ENCODE results near the gene FCMR.
"Not testable (repeated sequence)": the region's sequence is repeated elsewhere in the genome, so short reads cannot be mapped to it uniquely, and the experiment has no call there.

The FCMR gene

DNA sequence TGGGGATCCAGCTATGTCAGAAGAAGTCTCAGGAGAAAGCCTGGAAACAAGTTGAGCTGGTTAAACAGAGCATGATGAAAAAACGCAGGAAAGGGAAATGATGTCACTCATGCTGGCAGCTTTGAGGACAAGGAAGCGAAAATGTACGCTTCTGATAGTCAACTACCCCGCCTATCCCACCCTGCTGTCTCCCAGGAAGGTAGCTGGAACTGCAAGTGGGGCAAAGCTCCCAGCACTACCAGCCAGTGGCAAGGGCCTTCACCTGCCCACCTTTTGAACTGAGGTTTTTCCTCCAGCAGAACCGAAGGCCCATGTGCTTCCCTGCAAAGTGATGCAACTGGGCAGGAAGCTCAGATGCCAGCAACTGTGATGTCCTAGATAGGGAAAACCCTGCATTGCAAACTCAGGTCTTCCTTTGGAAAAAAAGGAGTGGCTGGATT, 62.6 kb downstream of the FCMR start:
- H3K27ac ChIP-seq (ENCODE audit: poor library complexity, severe bottlenecking) = no peak overlapping the region
- H3K4me1 ChIP-seq (ENCODE audit: insufficient read depth, poor library complexity, severe bottlenecking) = no peaks in the 10 kb centered on the region
- H3K9me3 ChIP-seq (ENCODE audit: severe bottlenecking) = no peaks in the 10 kb centered on the region
- no peaks in the 10 kb centered on the region for H3K27me3 ChIP-seq (ENCODE audit: insufficient read depth, poor library complexity, severe bottlenecking)
- H3K4me3 ChIP-seq (ENCODE audit: severe bottlenecking) = no peak overlapping the region
- DNase-seq (ENCODE audit: low spot score) (no peak), ATAC-seq (ENCODE audit: low read depth) (no peak)
- TF ChIP-seq, protein P1, sequence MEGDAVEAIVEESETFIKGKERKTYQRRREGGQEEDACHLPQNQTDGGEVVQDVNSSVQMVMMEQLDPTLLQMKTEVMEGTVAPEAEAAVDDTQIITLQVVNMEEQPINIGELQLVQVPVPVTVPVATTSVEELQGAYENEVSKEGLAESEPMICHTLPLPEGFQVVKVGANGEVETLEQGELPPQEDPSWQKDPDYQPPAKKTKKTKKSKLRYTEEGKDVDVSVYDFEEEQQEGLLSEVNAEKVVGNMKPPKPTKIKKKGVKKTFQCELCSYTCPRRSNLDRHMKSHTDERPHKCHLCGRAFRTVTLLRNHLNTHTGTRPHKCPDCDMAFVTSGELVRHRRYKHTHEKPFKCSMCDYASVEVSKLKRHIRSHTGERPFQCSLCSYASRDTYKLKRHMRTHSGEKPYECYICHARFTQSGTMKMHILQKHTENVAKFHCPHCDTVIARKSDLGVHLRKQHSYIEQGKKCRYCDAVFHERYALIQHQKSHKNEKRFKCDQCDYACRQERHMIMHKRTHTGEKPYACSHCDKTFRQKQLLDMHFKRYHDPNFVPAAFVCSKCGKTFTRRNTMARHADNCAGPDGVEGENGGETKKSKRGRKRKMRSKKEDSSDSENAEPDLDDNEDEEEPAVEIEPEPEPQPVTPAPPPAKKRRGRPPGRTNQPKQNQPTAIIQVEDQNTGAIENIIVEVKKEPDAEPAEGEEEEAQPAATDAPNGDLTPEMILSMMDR (IDR thresholded peaks at IDR 0.05; ENCODE audit: poor library complexity, severe bottlenecking) = no peak
- no peaks in the 10 kb centered on the region for H3K36me3 ChIP-seq (ENCODE audit: low read depth)

DNA sequence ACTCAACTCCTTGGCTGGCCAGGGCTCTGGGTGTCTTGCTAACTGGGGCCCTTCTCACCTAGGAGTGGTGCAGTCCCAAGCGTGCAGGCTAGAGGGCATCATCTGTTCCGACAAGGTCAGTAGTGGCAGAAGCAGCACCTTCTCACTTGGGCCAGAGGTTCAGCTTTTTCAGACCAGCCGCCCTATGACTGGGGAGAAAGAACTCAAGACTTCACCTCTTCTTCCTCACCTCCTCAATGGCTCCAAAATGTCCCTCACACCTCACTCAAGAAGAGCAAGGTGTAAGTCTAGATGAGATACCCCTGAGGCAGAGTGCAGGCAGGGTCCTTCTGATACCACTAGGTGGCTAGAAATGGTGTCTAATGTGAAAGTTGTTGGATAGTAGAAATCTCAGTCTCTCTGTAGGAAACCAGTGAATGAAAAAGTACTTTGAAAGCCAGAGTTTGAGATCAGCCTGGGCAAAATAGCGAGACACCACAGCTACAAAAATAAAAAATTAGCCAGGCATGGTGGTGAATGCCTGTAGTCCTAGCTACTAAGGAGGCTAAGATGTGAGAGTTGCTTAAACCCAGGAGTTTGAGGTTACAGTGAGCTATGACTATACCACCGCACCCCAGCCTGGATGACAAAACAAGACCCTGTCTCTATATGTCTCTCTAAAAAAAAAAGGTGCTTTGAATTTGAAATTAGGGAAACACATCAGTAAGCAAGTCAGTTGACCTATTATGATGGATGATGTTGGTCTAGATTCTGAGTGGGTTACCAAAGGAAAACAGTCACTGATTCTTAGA, 64.9 kb downstream of the FCMR start:
- H3K9me3 ChIP-seq (ENCODE audit: severe bottlenecking) = peaks cover 3% of the 10 kb centered on the region
- no peak overlapping the region for H3K4me3 ChIP-seq (ENCODE audit: severe bottlenecking)
- no peaks in the 10 kb centered on the region for H3K36me3 ChIP-seq (ENCODE audit: low read depth)
- H3K27me3 ChIP-seq (ENCODE audit: insufficient read depth, poor library complexity, severe bottlenecking) = no peaks in the 10 kb centered on the region
- no peak overlapping the region for H3K27ac ChIP-seq (ENCODE audit: poor library complexity, severe bottlenecking)
- no peak for DNase-seq (ENCODE audit: low spot score)
- TF ChIP-seq, protein P1 (IDR thresholded peaks at IDR 0.05; ENCODE audit: poor library complexity, severe bottlenecking) = no peak
- ATAC-seq (ENCODE audit: low read depth) = no peak
- H3K4me1 ChIP-seq (ENCODE audit: insufficient read depth, poor library complexity, severe bottlenecking) = no peaks in the 10 kb centered on the region

DNA sequence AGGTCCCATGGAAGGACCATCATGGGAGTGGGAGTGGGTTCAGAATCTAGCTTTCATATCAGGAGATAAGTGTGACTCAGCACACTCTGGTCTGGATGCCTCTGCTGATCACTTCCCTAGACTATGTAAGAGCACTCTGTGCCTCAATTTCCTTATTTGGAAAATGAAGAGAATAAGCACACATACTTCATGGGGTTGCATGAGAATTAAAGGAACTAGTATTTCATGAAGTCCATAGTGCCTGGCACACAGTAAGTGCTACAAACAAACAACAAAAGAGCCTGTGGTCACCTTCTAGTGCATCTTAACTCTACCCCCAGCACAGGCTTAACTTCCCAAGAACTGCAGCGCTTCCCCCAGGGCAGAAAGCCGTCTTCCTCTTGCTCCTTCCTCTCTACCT, 65.9 kb downstream of the FCMR start:
- DNase-seq (ENCODE audit: low spot score) (no peak), ATAC-seq (ENCODE audit: low read depth) (no peak)
- peaks cover 4% of the 10 kb centered on the region for H3K9me3 ChIP-seq (ENCODE audit: severe bottlenecking)
- H3K27me3 ChIP-seq (ENCODE audit: insufficient read depth, poor library complexity, severe bottlenecking) = no peaks in the 10 kb centered on the region
- H3K4me1 ChIP-seq (ENCODE audit: insufficient read depth, poor library complexity, severe bottlenecking) = peaks cover 3% of the 10 kb centered on the region
- H3K27ac ChIP-seq (ENCODE audit: poor library complexity, severe bottlenecking) = no peak overlapping the region
- TF ChIP-seq, protein P1 (IDR thresholded peaks at IDR 0.05; ENCODE audit: poor library complexity, severe bottlenecking) = no peak
- no peak overlapping the region for H3K4me3 ChIP-seq (ENCODE audit: severe bottlenecking)
- H3K36me3 ChIP-seq (ENCODE audit: low read depth) = no peaks in the 10 kb centered on the region

DNA sequence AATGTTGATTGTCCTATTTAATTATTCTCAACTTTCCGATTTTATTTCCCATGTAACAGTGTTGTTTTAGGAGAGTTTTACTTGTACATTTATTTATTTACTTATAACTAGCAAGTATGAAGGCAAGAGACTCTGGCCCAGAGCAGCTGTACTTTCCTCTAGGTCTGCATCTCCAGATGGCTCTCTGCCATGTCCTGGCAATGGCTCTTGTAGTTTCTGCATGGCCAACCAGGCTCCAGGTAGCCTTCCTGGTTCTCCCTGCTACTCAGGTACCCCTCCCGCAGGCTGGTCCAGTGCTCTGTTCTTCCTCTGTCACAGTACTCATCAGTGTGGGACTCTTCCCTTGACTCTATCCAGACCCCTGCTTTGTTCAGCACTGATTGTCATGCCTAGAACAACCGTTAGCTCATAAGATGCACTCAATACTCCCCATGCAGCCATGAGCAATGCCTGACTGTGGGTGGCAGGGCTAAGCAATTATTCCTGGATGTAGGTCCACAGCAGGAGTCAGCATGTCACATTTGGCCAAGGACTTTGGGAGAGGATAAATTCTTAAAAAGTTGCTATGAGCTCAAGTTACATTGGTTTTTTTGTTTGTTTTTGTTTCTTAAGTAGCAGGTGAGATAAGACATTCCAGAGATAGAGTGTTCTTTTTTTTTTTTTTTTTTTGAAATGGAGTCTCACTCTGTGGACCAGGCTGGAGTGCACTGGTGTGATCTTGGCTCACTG, 67.2 kb downstream of the FCMR start:
- Histone ChIP-seq H3K4me1 (ENCODE audit: insufficient read depth, poor library complexity, severe bottlenecking) (peaks cover 3% of the 10 kb centered on the region), H3K4me3 (ENCODE audit: severe bottlenecking) (no peak overlapping the region), H3K27ac (ENCODE audit: poor library complexity, severe bottlenecking) (no peak overlapping the region), H3K27me3 (ENCODE audit: insufficient read depth, poor library complexity, severe bottlenecking) (no peaks in the 10 kb centered on the region), H3K9me3 (ENCODE audit: severe bottlenecking) (peaks cover 4% of the 10 kb centered on the region), H3K36me3 (ENCODE audit: low read depth) (no peaks in the 10 kb centered on the region)
- ATAC-seq (ENCODE audit: low read depth) = no peak
- TF ChIP-seq, protein P1 (IDR thresholded peaks at IDR 0.05; ENCODE audit: poor library complexity, severe bottlenecking) = no peak
- no peak for DNase-seq (ENCODE audit: low spot score)

DNA sequence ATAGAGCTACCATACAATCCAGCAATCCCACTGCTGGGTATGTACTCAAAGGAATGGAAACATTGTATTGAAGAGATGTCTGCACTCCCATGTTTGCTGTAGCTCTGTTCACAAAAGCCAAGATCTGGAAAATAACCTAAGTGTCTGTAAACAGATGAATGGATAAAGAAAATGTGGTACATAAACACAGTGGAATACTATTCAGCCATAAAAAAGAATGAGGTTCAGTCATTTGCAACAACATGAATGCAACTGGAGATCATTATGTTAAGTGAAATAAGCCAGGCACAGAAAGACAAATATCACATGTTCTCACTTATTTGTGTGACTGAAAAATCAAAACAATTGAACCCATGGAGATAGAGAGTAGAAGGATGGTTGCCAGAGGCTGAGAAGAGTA, 68.0 kb downstream of the FCMR start:
- not testable (repeated sequence) for H3K36me3 ChIP-seq (ENCODE audit: low read depth); H3K27me3 ChIP-seq (ENCODE audit: insufficient read depth, poor library complexity, severe bottlenecking); ATAC-seq (ENCODE audit: low read depth); DNase-seq (ENCODE audit: low spot score); H3K27ac ChIP-seq (ENCODE audit: poor library complexity, severe bottlenecking); H3K9me3 ChIP-seq (ENCODE audit: severe bottlenecking); H3K4me3 ChIP-seq (ENCODE audit: severe bottlenecking); H3K4me1 ChIP-seq (ENCODE audit: insufficient read depth, poor library complexity, severe bottlenecking)

Data from RWPE2 (cell line).